GM12872 (cell line): ENCODE results near the gene CCND1.

Source experiments
- CTCF ChIP-seq: IDR thresholded peaks from 3 replicates; pipeline ENCODE4 v1.5.1; 2011; ENCODE audit warnings: low read depth, mild to moderate bottlenecking, low read length, moderate library complexity; ENCODE audit not compliant: insufficient read depth

CCND1 gene

GRCh38 chr11:69640995-69641581, at the start of gene CCND1:
CCND1 (plus strand) TSS chr11:69641156; CDS start chr11:69641314, 158 bp downstream.
- no peak for TF ChIP-seq CTCF

GRCh38 chr11:69592986-69593650, 47.8 kb upstream of the CCND1 start:
- TF ChIP-seq CTCF = no peak

DNA sequence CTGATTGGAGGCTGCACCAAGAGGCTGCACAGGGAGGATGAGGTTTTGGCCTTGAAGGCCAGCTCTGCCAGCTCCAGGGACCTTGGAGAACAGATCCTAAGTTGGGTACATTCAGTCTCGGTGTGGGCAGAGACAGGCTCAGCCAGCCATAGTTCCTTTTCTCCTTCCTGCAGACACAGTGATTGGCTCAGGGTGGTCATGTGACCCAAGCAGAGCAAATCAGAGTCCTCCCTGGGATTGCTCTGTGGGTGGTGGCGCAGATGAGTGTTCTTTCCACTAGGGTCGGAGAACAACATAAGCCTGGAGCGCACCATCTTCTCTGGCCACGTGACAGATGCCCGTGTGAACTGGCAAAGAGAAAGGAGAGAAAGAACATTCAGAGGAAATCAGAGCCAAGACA, 47.1 kb upstream of the CCND1 start:
- TF ChIP-seq CTCF = no peak

DNA sequence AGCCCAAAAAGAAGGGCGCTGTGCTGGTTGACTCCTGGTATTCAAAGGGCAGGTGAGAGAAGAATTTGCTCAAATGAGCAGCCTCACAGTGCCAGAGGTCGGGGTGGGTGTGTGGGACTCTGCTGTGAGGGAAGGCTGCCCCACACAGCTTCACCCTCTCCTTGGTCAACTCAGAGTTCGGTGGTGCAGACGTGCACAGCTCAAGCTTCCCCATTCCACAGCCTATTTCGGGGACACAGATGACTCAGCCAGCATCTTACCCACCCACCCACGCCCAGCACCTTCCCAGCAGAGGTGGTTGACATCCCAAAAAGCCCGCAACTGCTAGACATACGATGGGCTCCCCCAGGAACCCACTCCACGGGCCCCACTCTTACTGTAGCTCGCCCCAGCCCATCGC, 46.5 kb upstream of the CCND1 start:
- TF ChIP-seq CTCF = no peak

DNA sequence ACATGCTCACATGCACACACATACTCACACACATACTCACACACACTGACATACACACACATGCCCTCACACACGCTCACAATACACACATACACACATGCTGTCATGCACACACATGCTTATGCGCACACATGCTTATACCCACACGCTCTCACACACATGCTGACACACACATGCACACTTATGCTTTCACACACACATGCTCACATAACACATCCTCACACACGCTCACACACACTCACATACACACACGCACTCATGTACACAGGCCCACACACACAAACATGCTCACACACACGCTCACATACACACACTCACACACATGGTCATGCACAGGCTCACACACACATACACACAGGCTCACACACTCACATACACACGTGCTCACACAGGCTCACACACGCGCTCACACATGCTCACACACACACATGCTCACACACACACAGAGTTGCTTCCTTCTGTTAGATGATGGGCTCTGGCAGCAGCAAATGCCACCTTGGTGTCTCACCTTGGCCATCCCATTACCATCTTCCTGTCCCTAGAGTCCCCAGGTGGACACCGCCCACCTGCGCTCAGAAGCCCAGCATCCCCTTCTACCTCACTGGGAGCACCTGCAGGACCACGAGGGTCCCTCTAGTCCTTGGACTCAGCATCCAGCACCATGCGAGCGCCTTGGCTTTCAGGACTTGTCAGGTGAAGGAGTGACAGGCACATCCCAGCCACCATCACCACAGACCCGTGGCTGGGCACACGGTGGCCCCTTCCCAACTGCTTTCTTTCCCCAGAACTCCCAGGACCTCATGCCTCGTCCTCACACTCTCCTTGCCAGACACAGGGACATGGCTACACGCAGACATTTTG, 44.9 kb upstream of the CCND1 start:
- no peak for TF ChIP-seq CTCF

GRCh38 chr11:69598147-69598546, 42.8 kb upstream of the CCND1 start:
- no peak for TF ChIP-seq CTCF

DNA sequence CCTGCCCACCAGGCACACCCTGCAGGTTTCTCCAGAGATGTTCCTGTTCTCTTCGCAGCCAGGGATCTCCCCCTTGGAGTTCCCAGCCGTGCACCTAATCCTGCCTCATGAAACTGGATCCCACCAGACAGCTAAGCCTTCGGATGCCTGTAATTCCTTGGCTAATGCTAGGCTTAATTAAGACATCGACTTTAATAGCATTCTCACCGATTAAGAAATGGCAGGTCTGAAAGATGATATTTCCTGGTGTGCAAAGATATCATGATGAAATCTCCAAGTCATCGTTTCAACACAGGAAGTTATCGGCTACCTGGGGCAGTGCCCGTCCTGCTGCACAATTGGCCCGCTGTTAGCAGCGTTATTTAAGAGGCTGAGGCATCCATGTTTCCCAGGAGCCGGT, 41.5 kb upstream of the CCND1 start:
- no peak for TF ChIP-seq CTCF
